Spleen (tissue), 7 donors: ENCODE data around the gene RGS7BP.

Experiments used
- CTCF ChIP-seq, 11 experiments: fragments of 200-600 bp in 7 of 11; fragments of 450-650 bp in 4 of 11; sonication (generic) in 4 of 11; IDR thresholded peaks in 8 of 11; conservative IDR thresholded peaks in 3 of 11; 1 replicate in 7 of 11; 2 replicates in 4 of 11; pipeline versions ENCODE4 v1.4.0 to v1.8.0; 2016 to 2021; ENCODE audit warnings: antibody characterized with exemption in 11 of 11, inconsistent platforms in 4 of 11, mild to moderate bottlenecking in 1 of 11
- POLR2A ChIP-seq, 3 donors: fragments of 450-650 bp; IDR thresholded peaks; one replicate each; pipeline ENCODE4 v1.5.1; 2017; ENCODE audit warnings: antibody characterized with exemption in 3 of 3, mild to moderate bottlenecking in 1 of 3
- POLR2AphosphoS5 ChIP-seq, 3 donors: sonication (generic); formaldehyde crosslinking; IDR thresholded peaks; one replicate each; pipeline ENCODE4 v1.5.1; 2017; ENCODE audit warnings: antibody characterized with exemption in 3 of 3
- donor health status: DM: no; HTN: no; CAD: no; lungs with moderate emphysema.
- donor health status: DM: no; HTN: no; CAD: no.
- donor health status: DM: no; HTN: no; CAD: no.

GRCh38 chr5:64634997-64635686, 129.3 kb downstream of the RGS7BP start:
- TF ChIP-seq POLR2A (IDR thresholded peaks at IDR 0.05) = no peak
- TF ChIP-seq CTCF (IDR thresholded peaks at IDR 0.05 in 8 of 11, conservative IDR thresholded peaks at IDR 0.05 in 3 of 11) = peak; percentile 35 to 75 (median 68)
- no peak for TF ChIP-seq POLR2AphosphoS5 (IDR thresholded peaks at IDR 0.05)
